ENCODE results near the gene ACE. TPM values are rescaled to one million over a fixed set of nuclear protein-coding genes. Genes with fewer than 3 reads are reported as not detected.

ACE gene
- total RNA-seq, 1 experiment from 2014 or later, result 0.76 TPM

- Histone ChIP-seq H3K4me2 (no peak overlapping the region), H4K20me1 (ENCODE audit: insufficient read depth) (no peaks in the 10 kb centered on the region; the same call in 1 of the 2 replicates), H3K9me2 (ENCODE audit: insufficient read depth) (no peaks in the 10 kb centered on the region), H3K9me3 (ENCODE audit: insufficient read depth, low read depth) (0 out of 2 replicates have a peak, but pooled peaks cover 3% of the 10 kb centered on the region), H3K4me3 (no peak overlapping the region), H3K27me3 (ENCODE audit: insufficient read depth, low read depth) (peaks cover 61% of the 10 kb centered on the region), H3K4me1 (replicated peaks; ENCODE audit: insufficient read depth) (no peaks in the 10 kb centered on the region), H3K36me3 (ENCODE audit: low read depth) (no peaks in the 10 kb centered on the region), H2AFZ (no peak overlapping the region), H3K79me2 (ENCODE audit: low read depth) (no peaks in the 10 kb centered on the region), H3K27ac (no peak overlapping the region), H3F3A (ENCODE audit: insufficient read depth, low read depth) (no peaks in the 10 kb centered on the region)
- POLR2A ChIA-PET (ENCODE audit: unreplicated experiment), result interaction anchor here (0.5 kb wide), 1 partner anchor 19 kb away, joined by 5 read pairs; no protein-coding TSS in a partner anchor
- no peak for DNase-seq
- intact Hi-C loops (cut with micrococcal nuclease; ENCODE audit: unreplicated experiment), result no loop called here
- no peak for TF ChIP-seq CTCF (conservative IDR thresholded peaks at IDR 0.05)
- no peak for TF ChIP-seq EZH2 (IDR thresholded peaks at IDR 0.05; ENCODE audit: low read depth)
- CTCF ChIA-PET, result no interaction called here
- no TSS peak for BruUV-seq (replicated peaks)
Observed at GRCh38 chr17:63500543-63501390, 23.9 kb downstream of the ACE start.

- DNase-seq, result no peak
- peaks cover 84% of the 10 kb centered on the region for H3K27me3 ChIP-seq (ENCODE audit: insufficient read depth, low read depth)
- H3K27ac ChIP-seq, result no peak overlapping the region
- no peaks in the 10 kb centered on the region for H3F3A ChIP-seq (ENCODE audit: insufficient read depth, low read depth)
- H3K4me1 ChIP-seq (replicated peaks; ENCODE audit: insufficient read depth), result no peaks in the 10 kb centered on the region
- BruUV-seq (replicated peaks), result no TSS peak
- H3K4me3 ChIP-seq, result no peak overlapping the region
- H4K20me1 ChIP-seq (ENCODE audit: insufficient read depth), result no peaks in the 10 kb centered on the region; the same call in 1 of the 2 replicates
- H3K4me2 ChIP-seq, result no peak overlapping the region
- ChIA-PET CTCF (interaction anchor here (0.6 kb wide), 1 partner anchor 11 kb away, joined by 4 read pairs; no protein-coding TSS in a partner anchor), POLR2A (ENCODE audit: unreplicated experiment) (interaction anchor here (0.5 kb wide), 1 partner anchor 1174 kb away, joined by 6 read pairs; no protein-coding TSS in a partner anchor)
- intact Hi-C loops (cut with micrococcal nuclease; ENCODE audit: unreplicated experiment), result no loop called here
- TF ChIP-seq CTCF (conservative IDR thresholded peaks at IDR 0.05), result no peak
- no peak for TF ChIP-seq EZH2 (IDR thresholded peaks at IDR 0.05; ENCODE audit: low read depth)
- 0 out of 2 replicates have a peak, but pooled peaks cover 4% of the 10 kb centered on the region for H3K9me3 ChIP-seq (ENCODE audit: insufficient read depth, low read depth)
- no peak overlapping the region for H2AFZ ChIP-seq
- H3K36me3 ChIP-seq (ENCODE audit: low read depth), result no peaks in the 10 kb centered on the region
- no peaks in the 10 kb centered on the region for H3K9me2 ChIP-seq (ENCODE audit: insufficient read depth)
- H3K79me2 ChIP-seq (ENCODE audit: low read depth), result no peaks in the 10 kb centered on the region
Observed at GRCh38 chr17:63503341-63503705, 26.5 kb downstream of the ACE start.

- no peaks in the 10 kb centered on the region for H3K9me2 ChIP-seq (ENCODE audit: insufficient read depth)
- DNase-seq, result no peak
- H3K27ac ChIP-seq, result no peak overlapping the region
- intact Hi-C loops (cut with micrococcal nuclease; ENCODE audit: unreplicated experiment), result no loop called here
- H3K36me3 ChIP-seq (ENCODE audit: low read depth), result no peaks in the 10 kb centered on the region
- no peaks in the 10 kb centered on the region; the same call in 1 of the 2 replicates for H4K20me1 ChIP-seq (ENCODE audit: insufficient read depth)
- H3K79me2 ChIP-seq (ENCODE audit: low read depth), result no peaks in the 10 kb centered on the region
- no peak for TF ChIP-seq EZH2 (IDR thresholded peaks at IDR 0.05; ENCODE audit: low read depth)
- no peak for TF ChIP-seq CTCF (conservative IDR thresholded peaks at IDR 0.05)
- CTCF ChIA-PET, result no interaction called here
- H2AFZ ChIP-seq, result no peak overlapping the region
- BruUV-seq (replicated peaks), result no TSS peak
- H3K9me3 ChIP-seq (ENCODE audit: insufficient read depth, low read depth), result 0 out of 2 replicates have a peak, but pooled peaks cover 4% of the 10 kb centered on the region
- H3F3A ChIP-seq (ENCODE audit: insufficient read depth, low read depth), result no peaks in the 10 kb centered on the region
- POLR2A ChIA-PET (ENCODE audit: unreplicated experiment), result no interaction called here
- no peak overlapping the region for H3K4me2 ChIP-seq
- no peak overlapping the region for H3K4me3 ChIP-seq
- no peaks in the 10 kb centered on the region for H3K4me1 ChIP-seq (replicated peaks; ENCODE audit: insufficient read depth)
- peaks cover 90% of the 10 kb centered on the region for H3K27me3 ChIP-seq (ENCODE audit: insufficient read depth, low read depth)
Observed at GRCh38 chr17:63504261-63504660, 27.4 kb downstream of the ACE start.
